KOPT-K1 (cell line): Measurements from ENCODE around the gene PLAU.
"Not testable (repeated sequence)": the region's sequence is repeated elsewhere in the genome, so short reads cannot be mapped to it uniquely, and the experiment has no call there.

Experiments
- H3K27ac ChIP-seq: fragments of 200-600 bp; sonication (generic); 2 replicates; pipeline ENCODE4 v1.5.1; 2016; ENCODE audit warnings: antibody characterized with exemption, mild to moderate bottlenecking, low read depth, low read length; ENCODE audit not compliant: poor library complexity, severe bottlenecking
- H3K36me3 ChIP-seq: fragments of 200-600 bp; sonication (generic); 2 replicates; pipeline ENCODE4 v1.5.1; 2017; ENCODE audit warnings: antibody characterized with exemption, mild to moderate bottlenecking, low read length, moderate library complexity; ENCODE audit not compliant: insufficient read depth
- H3K9me3 ChIP-seq: fragments of 200-600 bp; sonication (generic); 2 replicates; pipeline ENCODE4 v1.5.1; 2017; ENCODE audit warnings: antibody characterized with exemption, low read length, mild to moderate bottlenecking; ENCODE audit not compliant: insufficient read depth, poor library complexity, severe bottlenecking

PLAU gene

DNA sequence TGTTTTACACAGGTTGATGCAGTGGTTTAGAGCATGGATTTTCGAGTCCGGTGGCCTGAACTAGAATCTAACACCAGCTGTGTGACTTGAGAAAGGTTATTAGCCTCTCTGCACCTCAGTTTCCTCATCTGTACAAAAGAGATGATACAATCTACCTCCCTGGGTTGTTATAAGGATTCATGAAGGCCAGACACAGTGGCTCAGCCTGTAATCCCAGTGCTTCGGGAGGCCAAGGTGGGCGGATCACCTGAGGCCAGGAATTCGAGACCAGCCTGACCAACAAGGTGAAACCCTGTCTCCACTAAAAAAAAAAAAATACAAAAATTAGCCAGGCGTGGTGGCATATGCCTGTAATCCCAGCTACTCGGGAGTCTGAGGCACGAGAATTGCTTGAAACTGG, 8.5 kb downstream of the PLAU start:
- not testable (repeated sequence) for H3K9me3 ChIP-seq, H3K27ac ChIP-seq, H3K36me3 ChIP-seq

DNA sequence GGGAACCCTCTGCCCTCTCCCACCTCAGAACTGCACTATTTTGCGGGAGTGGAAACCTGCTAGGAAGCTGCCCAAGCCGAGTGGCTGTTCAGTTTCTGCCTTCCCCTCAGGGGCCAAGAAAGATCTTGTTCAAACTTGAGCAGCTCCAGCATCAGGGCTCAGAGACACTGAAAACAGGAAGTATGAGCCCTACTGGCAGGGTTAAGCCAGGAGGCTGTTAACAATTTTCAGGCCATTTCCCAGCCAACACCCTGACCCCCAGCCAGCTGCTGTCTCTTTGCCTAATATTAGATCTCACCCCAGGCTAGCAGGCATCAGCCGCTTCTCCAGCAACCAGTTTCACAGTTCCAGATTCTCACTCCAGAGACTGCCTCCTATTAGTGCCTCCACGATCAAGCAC, 9.2 kb downstream of the PLAU start:
- no peaks in the 10 kb centered on the region for H3K36me3 ChIP-seq
- H3K9me3 ChIP-seq, result no peaks in the 10 kb centered on the region
- H3K27ac ChIP-seq, result no peak overlapping the region

DNA sequence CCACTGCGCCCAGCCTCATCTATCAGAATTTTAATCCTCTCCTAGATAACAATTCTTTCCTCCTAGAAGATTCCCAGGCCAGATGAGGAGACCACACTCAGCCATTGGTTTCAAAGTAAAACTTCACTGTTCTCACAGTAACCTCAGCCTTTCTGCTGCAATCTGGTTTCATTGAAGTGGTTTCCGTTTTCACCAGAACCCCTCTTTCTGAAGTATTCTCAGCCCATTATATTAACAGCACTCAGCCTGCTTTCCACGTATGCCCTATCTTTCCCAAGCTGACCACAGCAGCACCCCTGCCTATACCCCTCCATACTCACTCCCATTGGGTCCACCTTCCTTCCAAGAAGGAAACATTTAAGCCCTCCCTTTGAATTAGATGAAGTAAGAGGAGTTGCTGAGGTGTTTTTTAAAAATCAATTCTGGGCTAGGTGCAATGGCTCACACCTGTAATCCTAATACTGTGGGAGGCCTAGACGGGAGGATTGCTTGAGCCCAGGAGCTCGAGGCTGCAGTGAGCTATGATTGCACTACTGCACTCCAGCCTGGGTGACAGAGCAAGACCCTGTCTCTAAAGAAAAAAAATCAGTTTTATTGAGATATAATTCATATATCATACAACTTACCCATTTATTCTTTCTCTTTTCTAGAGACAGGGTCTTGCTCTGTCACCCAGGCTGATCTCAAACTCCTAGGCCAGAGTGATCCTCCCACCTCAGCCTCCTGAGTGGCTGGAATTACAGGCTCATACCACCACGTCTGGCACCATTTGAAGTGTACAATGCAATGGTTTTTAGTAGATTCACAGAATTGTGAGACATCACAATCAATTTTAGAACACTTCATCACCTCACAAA, 11.3 kb downstream of the PLAU start:
- no peaks in the 10 kb centered on the region for H3K36me3 ChIP-seq
- no peak overlapping the region for H3K27ac ChIP-seq
- H3K9me3 ChIP-seq, result no peaks in the 10 kb centered on the region

DNA sequence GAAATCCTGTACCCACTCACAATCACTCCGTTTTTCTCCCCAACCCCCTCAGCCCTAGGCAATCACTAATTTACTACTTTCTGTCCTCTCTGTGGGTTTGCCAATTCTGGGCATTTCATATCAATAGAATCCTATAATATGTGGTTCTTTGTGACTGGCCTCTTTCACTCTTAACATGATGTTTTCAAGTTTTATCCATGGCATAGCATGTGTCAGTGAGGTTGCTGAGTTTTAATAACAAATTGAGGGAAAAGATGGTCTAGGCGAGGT, 11.9 kb downstream of the PLAU start:
- Histone ChIP-seq H3K9me3 (no peaks in the 10 kb centered on the region), H3K36me3 (no peaks in the 10 kb centered on the region), H3K27ac (no peak overlapping the region)

DNA sequence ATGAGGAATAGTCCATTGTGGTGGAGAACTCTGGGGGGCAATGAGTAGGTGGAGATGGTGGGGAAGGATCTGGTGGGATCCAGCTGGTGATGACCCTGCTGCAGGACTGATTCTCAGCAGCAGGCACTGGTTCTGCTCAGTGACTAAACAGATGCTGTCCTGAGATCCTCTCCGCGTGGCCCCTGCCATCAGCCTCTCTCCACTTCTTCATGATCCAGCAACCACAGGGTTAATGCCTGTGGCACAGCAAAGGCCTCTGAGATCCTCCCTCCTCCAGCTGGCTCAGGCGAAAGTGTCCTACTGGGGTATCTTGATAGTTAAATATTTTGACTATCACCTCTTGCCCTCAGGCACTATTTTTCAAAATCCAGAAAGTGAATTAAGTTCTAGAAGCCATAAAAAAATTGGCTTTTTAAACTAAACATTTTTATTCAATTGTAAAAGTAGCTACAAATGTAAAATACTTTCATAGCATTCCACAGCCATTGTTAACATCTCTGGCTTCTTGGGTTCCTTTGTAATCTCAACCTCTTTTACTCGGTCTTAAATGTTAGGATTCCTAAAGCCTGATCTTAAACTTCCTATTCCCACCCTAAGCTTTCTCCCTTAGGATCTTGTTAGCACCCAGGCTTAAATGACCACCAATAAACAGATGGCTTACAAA, 13.1 kb downstream of the PLAU start:
- H3K36me3 ChIP-seq, result no peaks in the 10 kb centered on the region
- H3K9me3 ChIP-seq, result no peaks in the 10 kb centered on the region
- H3K27ac ChIP-seq, result no peak overlapping the region

DNA sequence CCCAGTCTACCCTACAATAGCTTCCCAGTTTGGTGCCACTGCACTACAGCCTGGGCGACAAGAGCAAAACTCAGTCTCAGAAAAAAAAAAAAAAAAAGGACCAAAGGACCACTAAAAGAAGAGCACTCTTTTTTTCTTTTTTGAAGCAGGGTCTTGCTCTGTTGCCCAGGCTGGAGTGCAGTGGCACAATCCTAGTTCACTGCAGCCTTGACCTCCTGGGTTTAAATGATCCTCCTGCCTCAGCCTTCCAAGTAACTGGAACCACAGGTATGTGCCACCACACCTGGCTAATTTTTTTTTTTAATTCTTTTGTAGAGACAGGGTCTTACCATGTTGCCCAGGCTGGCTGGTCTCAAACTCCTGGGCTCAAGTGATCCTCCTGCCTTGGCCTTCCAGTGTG, 14.0 kb downstream of the PLAU start:
- no peak overlapping the region for H3K27ac ChIP-seq
- no peaks in the 10 kb centered on the region for H3K9me3 ChIP-seq
- H3K36me3 ChIP-seq, result no peaks in the 10 kb centered on the region

DNA sequence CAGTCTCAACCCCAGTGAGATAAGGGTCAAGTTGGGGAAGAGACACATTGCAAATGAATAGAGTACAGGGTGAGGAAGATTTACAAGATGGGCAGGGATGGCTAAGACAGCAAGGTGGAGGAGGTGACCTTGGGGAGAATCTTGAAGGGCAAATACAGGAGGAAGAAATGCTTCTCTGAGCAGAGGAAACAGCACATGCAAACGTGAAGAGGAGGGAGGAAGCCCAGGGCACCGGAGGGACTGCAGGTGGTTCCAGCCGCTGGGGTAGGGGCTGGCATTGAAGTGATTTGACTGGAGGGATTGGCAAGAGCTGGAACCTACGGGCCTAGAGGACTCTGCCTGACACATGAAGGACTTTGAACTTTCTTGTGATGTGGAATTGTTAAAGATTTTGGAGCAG, 14.6 kb downstream of the PLAU start:
- Histone ChIP-seq H3K27ac (no peak overlapping the region), H3K9me3 (no peaks in the 10 kb centered on the region), H3K36me3 (no peaks in the 10 kb centered on the region)

DNA sequence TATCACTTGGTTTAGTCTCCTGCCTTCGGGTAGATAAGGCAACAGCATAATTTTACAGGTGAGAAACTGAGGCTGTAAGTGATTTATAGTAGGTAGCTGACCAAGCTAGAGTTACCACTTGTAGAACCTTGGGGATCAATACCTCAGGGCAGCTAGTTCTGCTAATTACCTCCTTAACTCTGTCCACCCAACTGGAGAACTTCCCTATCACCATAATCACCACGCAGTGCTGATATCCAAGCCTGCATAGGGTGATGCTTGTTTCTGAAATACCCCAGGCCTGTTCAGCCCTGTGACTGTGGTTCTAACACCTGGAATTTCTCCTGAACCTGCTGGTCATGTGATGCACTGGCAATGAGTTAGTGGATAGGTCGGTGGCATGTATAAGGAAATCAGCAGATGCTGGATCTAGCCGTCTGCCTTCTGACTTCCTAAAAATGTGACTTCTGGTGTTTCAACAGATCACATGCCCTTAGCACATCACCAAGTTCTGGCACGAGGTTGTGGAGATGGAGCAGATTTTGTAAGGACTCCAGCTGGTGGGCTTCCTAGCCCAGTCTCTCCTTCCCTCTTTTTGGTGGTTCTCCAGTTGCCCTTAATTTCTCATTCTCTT, 15.3 kb downstream of the PLAU start:
- Histone ChIP-seq H3K27ac (no peak overlapping the region), H3K36me3 (no peaks in the 10 kb centered on the region)

DNA sequence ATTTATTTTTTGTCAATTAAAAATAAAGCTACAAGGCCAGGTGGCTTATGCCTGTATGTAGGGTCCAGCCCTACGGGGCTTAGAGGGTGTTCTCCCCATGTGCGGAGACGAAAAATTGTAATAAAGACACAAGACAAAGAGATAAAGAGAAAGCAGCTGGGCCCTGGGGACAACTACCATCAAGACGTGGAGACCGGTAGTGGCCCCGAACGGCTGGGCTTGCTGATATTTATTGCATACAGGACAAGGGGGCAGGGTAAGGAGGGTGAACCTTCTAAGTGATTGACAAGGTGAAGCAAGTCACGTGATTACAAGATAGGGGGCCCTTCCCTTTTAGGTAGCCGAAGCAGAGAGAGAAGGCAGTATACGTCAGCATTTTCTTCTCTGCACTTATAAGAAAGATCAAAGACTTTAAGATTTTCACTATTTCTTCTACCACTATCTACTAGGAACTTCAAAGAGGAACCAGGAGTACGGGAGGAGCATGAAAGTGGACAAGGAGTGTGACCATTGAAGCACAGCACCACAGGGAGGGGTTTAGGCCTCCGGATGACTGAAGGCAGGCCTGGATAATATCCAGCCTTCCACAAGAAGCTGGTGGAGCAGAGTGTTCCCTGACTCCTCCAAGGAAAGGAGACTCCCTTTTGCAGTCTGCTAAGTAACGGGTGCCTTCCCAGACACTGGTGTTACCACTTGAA, 19.8 kb downstream of the PLAU start:
- not testable (repeated sequence) for H3K27ac ChIP-seq, H3K36me3 ChIP-seq, H3K9me3 ChIP-seq

More for the DNA sequence above, 15.3 kb downstream of the PLAU start:
- no peaks in the 10 kb centered on the region for H3K9me3 ChIP-seq

DNA sequence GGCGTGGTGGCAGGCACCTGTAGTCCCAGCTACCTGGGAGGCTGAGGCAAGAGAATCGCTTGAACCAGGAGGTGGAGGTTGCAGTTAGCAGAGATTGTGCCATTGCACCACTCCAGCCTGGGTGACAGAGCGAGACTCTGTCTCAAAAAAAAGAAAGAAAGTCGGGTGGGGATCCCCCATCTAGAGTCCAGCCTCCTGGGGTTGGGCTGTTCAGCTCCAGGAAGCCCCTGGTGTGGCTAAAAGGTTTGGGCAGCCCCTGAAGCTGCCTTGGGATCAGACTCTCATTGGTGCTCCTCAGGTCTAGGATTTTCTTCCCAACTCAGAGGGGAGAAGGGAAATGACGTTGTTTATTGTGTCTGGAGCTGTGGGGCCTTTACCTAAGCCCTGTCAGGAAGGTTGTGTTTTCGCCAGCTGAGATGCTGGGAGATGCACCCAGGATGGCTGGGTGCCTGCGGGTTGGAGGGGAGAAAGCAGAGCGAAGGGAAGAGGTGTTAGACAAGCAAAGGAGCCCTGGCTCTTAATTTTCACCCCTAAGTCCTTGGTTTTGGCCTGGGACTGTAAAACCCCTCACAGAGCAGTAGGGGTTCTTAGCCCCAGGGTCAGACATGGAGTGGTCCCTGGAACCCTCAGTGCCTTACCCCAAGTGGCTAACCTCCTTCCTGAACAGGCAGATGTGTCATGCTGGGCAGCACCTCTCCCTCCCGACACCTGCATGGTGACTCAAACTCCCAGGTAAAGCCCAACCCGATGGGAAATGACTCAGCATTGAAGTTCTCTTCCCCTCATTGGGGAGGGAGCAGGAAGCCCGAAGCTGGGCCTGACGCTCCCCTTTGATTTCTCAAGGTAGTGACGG, 21.1 kb downstream of the PLAU start:
- no peaks in the 10 kb centered on the region for H3K36me3 ChIP-seq
- H3K9me3 ChIP-seq, result no peaks in the 10 kb centered on the region
- H3K27ac ChIP-seq, result no peak overlapping the region

DNA sequence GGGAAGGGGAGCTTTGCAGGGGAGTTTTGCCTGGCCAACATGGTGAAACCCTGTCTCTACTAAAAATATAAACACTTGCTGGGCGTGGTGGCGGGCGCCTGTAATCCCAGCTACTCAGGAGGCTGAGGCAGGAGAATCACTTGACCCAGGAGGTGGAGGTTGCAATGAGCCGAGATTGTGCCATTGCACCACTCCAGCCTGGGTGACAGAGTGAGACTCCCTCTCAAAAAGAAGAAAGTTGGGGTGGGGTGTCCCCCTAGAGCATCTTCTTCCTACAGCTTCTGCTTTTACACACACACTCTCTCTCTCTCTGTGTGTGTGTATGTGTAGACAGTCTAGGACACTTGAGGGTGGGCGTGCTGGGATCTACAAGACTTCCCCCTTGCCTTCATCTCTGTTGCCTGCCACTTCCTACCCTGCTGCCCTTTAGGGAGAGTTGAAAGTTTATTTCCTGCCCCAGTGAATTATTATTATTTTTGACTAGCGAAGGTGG, 21.7 kb downstream of the PLAU start:
- H3K9me3 ChIP-seq, result no peaks in the 10 kb centered on the region
- H3K36me3 ChIP-seq, result no peaks in the 10 kb centered on the region
- H3K27ac ChIP-seq, result no peak overlapping the region

DNA sequence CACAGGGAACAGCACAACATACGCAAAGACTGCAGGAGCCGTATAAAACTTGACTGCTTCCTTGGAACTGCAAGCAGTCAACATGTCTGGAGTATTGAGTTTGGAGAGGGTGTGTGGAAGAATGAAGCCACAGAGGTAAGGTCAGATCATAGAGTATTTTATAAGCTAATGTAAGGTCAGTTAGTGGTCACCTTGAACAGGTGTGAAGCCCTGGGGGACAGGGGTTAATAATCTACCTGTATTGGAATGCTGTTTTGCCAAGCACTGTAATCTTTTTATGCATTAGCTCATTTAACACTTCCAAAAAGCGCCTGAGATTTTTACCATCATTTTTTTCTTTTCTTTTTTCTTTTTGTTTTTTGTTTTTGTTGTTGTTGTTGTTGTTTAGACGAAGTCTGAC, 23.1 kb downstream of the PLAU start:
- Histone ChIP-seq H3K9me3 (no peaks in the 10 kb centered on the region), H3K36me3 (no peaks in the 10 kb centered on the region), H3K27ac (no peak overlapping the region)

DNA sequence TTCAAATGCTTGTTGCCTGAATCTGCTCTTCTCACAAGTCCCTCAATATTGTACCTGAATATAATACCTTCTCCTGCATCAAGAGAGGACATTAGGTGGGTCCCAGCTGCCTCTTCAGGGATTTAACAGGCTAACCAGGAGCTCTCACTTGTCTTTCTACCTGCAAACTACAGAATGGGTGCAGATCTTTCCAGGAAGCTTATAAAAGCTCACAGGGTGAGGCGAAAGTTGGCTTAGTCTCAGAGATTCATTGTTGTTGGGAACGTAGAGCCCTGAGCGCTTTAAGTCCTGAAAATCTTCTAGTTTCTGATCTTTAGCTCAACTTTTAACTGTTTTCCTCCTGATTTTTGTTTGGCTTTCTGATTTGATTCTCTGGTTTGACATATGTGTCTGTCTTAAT, 25.0 kb downstream of the PLAU start:
- Histone ChIP-seq H3K27ac (no peak overlapping the region), H3K9me3 (no peaks in the 10 kb centered on the region), H3K36me3 (no peaks in the 10 kb centered on the region)

DNA sequence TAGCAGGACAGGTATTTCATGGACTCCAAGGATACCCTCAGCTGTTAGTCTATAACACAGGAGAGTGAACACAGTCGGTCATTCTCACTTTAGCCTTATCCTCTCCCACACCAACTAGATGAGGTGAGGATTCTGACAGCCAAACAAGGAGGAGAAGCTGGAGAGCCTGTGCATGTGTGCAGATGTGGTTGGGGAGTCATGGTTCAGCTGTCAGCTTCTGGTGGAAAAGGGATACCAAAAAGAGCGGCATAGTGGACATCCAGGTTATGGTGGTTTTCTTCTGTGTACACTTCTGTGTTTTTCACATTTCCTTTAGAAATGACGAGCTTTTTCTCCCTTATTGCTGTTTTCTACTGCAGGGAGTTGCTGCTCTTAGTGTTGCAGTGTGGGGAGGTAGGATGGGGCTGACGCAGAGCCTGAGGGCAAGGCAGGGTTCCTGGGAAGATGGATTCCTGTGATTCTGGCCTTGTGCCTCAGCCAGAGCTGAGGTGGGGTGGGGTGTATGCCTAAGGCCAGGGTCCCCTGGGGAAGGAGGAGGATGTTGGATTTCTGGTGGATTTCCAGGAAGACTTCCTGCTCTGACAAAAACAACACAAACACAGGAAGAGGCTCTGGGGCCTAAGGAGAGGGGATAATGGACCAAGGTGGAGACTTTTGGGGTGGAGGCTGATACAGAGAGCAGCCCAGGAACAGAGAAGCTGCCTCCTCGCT, 26.6 kb downstream of the PLAU start:
- Histone ChIP-seq H3K9me3 (no peaks in the 10 kb centered on the region), H3K36me3 (no peaks in the 10 kb centered on the region), H3K27ac (no peak overlapping the region)
